HCT116 (cell line): ENCODE data around the gene ACKR1. TPM values are rescaled to one million over a fixed set of nuclear protein-coding genes. Genes with fewer than 3 reads are reported as not detected.

Source experiments
- ATAC-seq: fragments of 200-7000 bp; cut with Tn5 transposase; 2 replicates; pipeline ENCODE4 v1.9.1; 2020; ENCODE audit warnings: mild to moderate bottlenecking, moderate library complexity
- BruUV-seq: library from RNA; stranded (reverse); fragments of 400-500 nt; replicated peaks from 2 replicates; lab custom pipeline; 2021; lab: Mats Ljungman, UMichigan
- CTCF ChIA-PET: fragments of 300-600 bp; sonication (Branson Sonifier 250); formaldehyde crosslinking; loops from one replicate; lab custom pipeline; 2021; ENCODE audit warnings: antibody characterized with exemption; lab: Charles Lee
- POLR2A ChIA-PET: fragments of 300-600, 350-600 bp; sonication (Branson Sonifier 250); formaldehyde crosslinking; loops from one replicate; lab custom pipeline; 2021; ENCODE audit warnings: antibody characterized with exemption; lab: Charles Lee
- RAD21 ChIA-PET, 2 experiments: fragments of 300-600 bp; sonication (Branson Sonifier 250); formaldehyde crosslinking; loops; one replicate each; lab custom pipeline; 2023; ENCODE audit warnings: low total read pairs in 2 of 2; ENCODE audit not compliant: uncharacterized antibody in 2 of 2, unreplicated experiment in 2 of 2, low non-redundant PET in 1 of 2; lab: Charles Lee
- DNase-seq: peaks from one replicate; pipeline ENCODE4 v3.0.0-alpha.2; 2010; ENCODE audit warnings: low read depth, low spot score
- H2AFZ ChIP-seq: fragments of 200-600 bp; shearing (Covaris generic), sonication (generic); 2 replicates; pipeline ENCODE4 v1.6.1; 2017; ENCODE audit warnings: low read depth, mixed run types, mixed read lengths, antibody characterized with exemption, low read length; ENCODE audit not compliant: poor library complexity, severe bottlenecking
- H3K27ac ChIP-seq: 2 replicates; pipeline ENCODE4 v1.5.1; 2012; ENCODE audit warnings: low read depth, low read length
- H3K27me3 ChIP-seq: fragments of 200-600 bp; sonication (generic); 2 replicates; pipeline ENCODE4 v1.6.1; 2016; ENCODE audit warnings: mixed run types, low read length, mixed read lengths; ENCODE audit not compliant: insufficient read depth
- H3K36me3 ChIP-seq, 2 experiments: fragments of 200-500 bp in 1 of 2; fragments of 200-600 bp in 1 of 2; sonication (Bioruptor generic) in 1 of 2; sonication (generic) in 1 of 2; 2 replicates each; pipeline versions ENCODE4 v1.5.1 to v1.6.1; 2014 to 2016; ENCODE audit warnings: low read length in 2 of 2, inconsistent platforms in 1 of 2, mixed read lengths in 1 of 2, mixed run types in 1 of 2; ENCODE audit not compliant: insufficient read depth in 2 of 2, control insufficient read depth in 1 of 2
- H3K4me1 ChIP-seq, 2 experiments: fragments of 200-600 bp in 1 of 2; sonication (generic) in 1 of 2; 2 replicates each; pipeline versions ENCODE4 v1.5.1 to v1.6.1; 2012 to 2017; ENCODE audit warnings: low read length in 2 of 2, inconsistent platforms in 1 of 2, mild to moderate bottlenecking in 1 of 2, mixed read lengths in 1 of 2, mixed run types in 1 of 2, moderate library complexity in 1 of 2; ENCODE audit not compliant: insufficient read depth in 2 of 2, control insufficient read depth in 1 of 2
- H3K4me2 ChIP-seq: fragments of 200-600 bp; sonication (generic); 2 replicates; pipeline ENCODE4 v1.6.1; 2017; ENCODE audit warnings: mixed run types, low read length, mixed read lengths
- H3K4me3 ChIP-seq, 2 experiments: fragments of 200-600 bp in 1 of 2; sonication (generic) in 1 of 2; replicated peaks in 1 of 2; 2 replicates each; pipeline ENCODE4 v1.5.1; 2011 to 2016; ENCODE audit warnings: low read length in 2 of 2, control low read depth in 1 of 2, low read depth in 1 of 2, mild to moderate bottlenecking in 1 of 2, mixed read lengths in 1 of 2, mixed run types in 1 of 2
- H3K79me2 ChIP-seq: fragments of 200-600 bp; sonication (generic); 2 replicates; pipeline ENCODE4 v1.6.1; 2017; ENCODE audit warnings: mild to moderate bottlenecking, mixed run types, low read length, moderate library complexity, mixed read lengths; ENCODE audit not compliant: insufficient read depth
- H3K9ac ChIP-seq: fragments of 200-600 bp; sonication (generic); 2 replicates; pipeline ENCODE4 v1.6.1; 2016; ENCODE audit warnings: low read length, mixed read lengths
- H3K9me2 ChIP-seq: fragments of 200-600 bp; sonication (generic), shearing (Covaris generic); 2 replicates; pipeline ENCODE4 v1.6.1; 2017; ENCODE audit warnings: mixed run types, mild to moderate bottlenecking, moderate library complexity; ENCODE audit not compliant: insufficient read depth
- H3K9me3 ChIP-seq, 2 experiments: fragments of 200-500 bp in 1 of 2; fragments of 200-600 bp in 1 of 2; sonication (Bioruptor generic) in 1 of 2; sonication (generic) in 1 of 2; 2 replicates each; pipeline ENCODE4 v1.6.1; 2014 to 2017; ENCODE audit warnings: low read length in 2 of 2, mixed read lengths in 2 of 2, inconsistent platforms in 1 of 2, low read depth in 1 of 2, mild to moderate bottlenecking in 1 of 2, mixed run types in 1 of 2, moderate library complexity in 1 of 2; ENCODE audit not compliant: control insufficient read depth in 1 of 2, insufficient read depth in 1 of 2
- H4K20me1 ChIP-seq: fragments of 200-600 bp; sonication (generic), shearing (Covaris generic); 2 replicates; pipeline ENCODE4 v1.6.1; 2017; ENCODE audit warnings: mixed run types, mild to moderate bottlenecking, moderate library complexity; ENCODE audit not compliant: insufficient read depth
- CEBPB ChIP-seq: IDR thresholded peaks from 2 replicates; pipeline ENCODE4 v1.6.1; 2012; ENCODE audit warnings: low read depth
- CTCF ChIP-seq, 3 experiments: fragments of 200-600 bp in 1 of 3; sonication (generic) in 1 of 3; IDR thresholded peaks in 2 of 3; conservative IDR thresholded peaks in 1 of 3; 2 replicates each; pipeline ENCODE4 v1.5.1; 2012 to 2017; ENCODE audit warnings: low read depth in 2 of 3, low read length in 2 of 3, antibody characterized with exemption in 1 of 3, borderline replicate concordance in 1 of 3, control low read depth in 1 of 3, mild to moderate bottlenecking in 1 of 3, mixed read lengths in 1 of 3, mixed run types in 1 of 3, moderate library complexity in 1 of 3; ENCODE audit not compliant: insufficient read depth in 1 of 3
- EGR1 ChIP-seq: IDR thresholded peaks from 2 replicates; pipeline ENCODE4 v1.6.1; 2012; ENCODE audit warnings: low read depth
- ELF1 ChIP-seq: IDR thresholded peaks from 2 replicates; pipeline ENCODE4 v1.6.1; 2012; ENCODE audit warnings: low read depth, borderline replicate concordance
- EZH2 ChIP-seq: fragments of 200-600 bp; sonication (generic); IDR thresholded peaks from 2 replicates; pipeline ENCODE4 v1.6.1; 2017; ENCODE audit warnings: antibody characterized with exemption, mixed run types
- EZH2phosphoT487 ChIP-seq: fragments of 200-600 bp; IDR thresholded peaks from 2 replicates; pipeline ENCODE4 v1.6.1; 2018; ENCODE audit warnings: antibody characterized with exemption, borderline replicate concordance
- FOSL1 ChIP-seq: IDR thresholded peaks from 2 replicates; pipeline ENCODE4 v1.6.1; 2012; ENCODE audit warnings: low read depth
- MAX ChIP-seq: IDR thresholded peaks from 2 replicates; pipeline ENCODE4 v1.6.1; 2012
- POLR2A ChIP-seq: IDR thresholded peaks from 2 replicates; pipeline ENCODE4 v1.7.0; 2011; ENCODE audit warnings: borderline replicate concordance; ENCODE audit not compliant: insufficient read depth, insufficient read length; ENCODE audit errors: extremely low read depth
- POLR2AphosphoS5 ChIP-seq: IDR thresholded peaks from 2 replicates; pipeline ENCODE4 v1.6.1; 2011; ENCODE audit warnings: mild to moderate bottlenecking, low read depth, low read length, moderate library complexity
- RAD21 ChIP-seq: IDR thresholded peaks from 2 replicates; pipeline ENCODE4 v1.6.1; 2012; ENCODE audit warnings: low read depth, mild to moderate bottlenecking
- SP1 ChIP-seq: IDR thresholded peaks from 2 replicates; pipeline ENCODE4 v1.6.1; 2012; ENCODE audit warnings: low read depth
- SRF ChIP-seq: IDR thresholded peaks from 2 replicates; pipeline ENCODE4 v1.6.1; 2012; ENCODE audit warnings: low read depth
- TCF7L2 ChIP-seq: IDR thresholded peaks from 2 replicates; pipeline ENCODE4 v1.7.0; 2011; ENCODE audit warnings: borderline replicate concordance, inconsistent platforms; ENCODE audit not compliant: insufficient read depth, insufficient read length; ENCODE audit errors: extremely low read depth
- YY1 ChIP-seq: IDR thresholded peaks from 2 replicates; pipeline ENCODE4 v1.6.1; 2011; ENCODE audit warnings: low read length, low read depth, moderate library complexity, mild to moderate bottlenecking; ENCODE audit not compliant: insufficient replicate concordance; ENCODE audit errors: extremely low read depth
- ZNF274 ChIP-seq: fragments of 200-500 bp; sonication (Bioruptor generic); IDR thresholded peaks from 2 replicates; pipeline ENCODE4 v1.6.1; 2014; ENCODE audit warnings: mild to moderate bottlenecking, low read depth, low read length, inconsistent platforms
- intact Hi-C: fragments of 100-400 bp; cut with micrococcal nuclease; formaldehyde crosslinking; loops from 2 replicates; pipeline ENCODE4 v1.10.0; 2022
- total RNA-seq: library from RNA; stranded (reverse); gene quantifications from one replicate; pipeline ENCODE4 v1.2.1, GENCODE V29; 2021; ENCODE audit not compliant: unreplicated experiment

The ACKR1 gene
- total RNA-seq, 1 experiment from 2014 or later: not detected

GRCh38 chr1:159187033-159187432, 17.6 kb upstream of the ACKR1 start:
- BruUV-seq: no TSS peak

More at GRCh38 chr1:159187033-159187432, 17.6 kb upstream of the ACKR1 start:
- Histone ChIP-seq H3K27ac (no peak overlapping the region), H3K9me3 (no peaks in the 10 kb centered on the region), H3K9me2 (no peaks in the 10 kb centered on the region), H3K36me3 (no peaks in the 10 kb centered on the region), H3K4me2 (no peak overlapping the region), H3K4me3 (no peak overlapping the region), H3K79me2 (no peaks in the 10 kb centered on the region), H3K27me3 (peaks cover 52% of the 10 kb centered on the region; the same call in 1 of the 2 replicates), H3K4me1 (no peaks in the 10 kb centered on the region), H4K20me1 (no peaks in the 10 kb centered on the region), H2AFZ (no peak overlapping the region), H3K9ac (no peak overlapping the region)
- intact Hi-C loops: no loop called here
- TF ChIP-seq RAD21: no peak
- no peak for TF ChIP-seq CTCF (IDR thresholded peaks at IDR 0.05 in 2 of 3, conservative IDR thresholded peaks at IDR 0.05 in 1 of 3; ENCODE audit: borderline replicate concordance in 1 of 3, insufficient read depth in 1 of 3, low read depth in 2 of 3, low read length in 2 of 3)
- no peak for TF ChIP-seq SP1
- TF ChIP-seq FOSL1: no peak
- TF ChIP-seq EZH2phosphoT487: no peak
- TF ChIP-seq TCF7L2: no peak
- no peak for TF ChIP-seq POLR2A
- no peak for TF ChIP-seq EGR1
- TF ChIP-seq EZH2: no peak
- no peak for TF ChIP-seq CEBPB
- TF ChIP-seq ZNF274: no peak
- TF ChIP-seq POLR2AphosphoS5: no peak
- no peak for TF ChIP-seq YY1
- TF ChIP-seq ELF1: no peak
- no peak for TF ChIP-seq MAX
- TF ChIP-seq SRF: no peak
- ChIA-PET CTCF (no interaction called here), POLR2A (no interaction called here), RAD21 (no interaction called here)
- ATAC-seq (no peak), DNase-seq (no peak)
